ENCODE data around the gene CYP2F1.
"Not testable (repeated sequence)": the region's sequence is repeated elsewhere in the genome, so short reads cannot be mapped to it uniquely, and the experiment has no call there.

The CYP2F1 gene

DNA sequence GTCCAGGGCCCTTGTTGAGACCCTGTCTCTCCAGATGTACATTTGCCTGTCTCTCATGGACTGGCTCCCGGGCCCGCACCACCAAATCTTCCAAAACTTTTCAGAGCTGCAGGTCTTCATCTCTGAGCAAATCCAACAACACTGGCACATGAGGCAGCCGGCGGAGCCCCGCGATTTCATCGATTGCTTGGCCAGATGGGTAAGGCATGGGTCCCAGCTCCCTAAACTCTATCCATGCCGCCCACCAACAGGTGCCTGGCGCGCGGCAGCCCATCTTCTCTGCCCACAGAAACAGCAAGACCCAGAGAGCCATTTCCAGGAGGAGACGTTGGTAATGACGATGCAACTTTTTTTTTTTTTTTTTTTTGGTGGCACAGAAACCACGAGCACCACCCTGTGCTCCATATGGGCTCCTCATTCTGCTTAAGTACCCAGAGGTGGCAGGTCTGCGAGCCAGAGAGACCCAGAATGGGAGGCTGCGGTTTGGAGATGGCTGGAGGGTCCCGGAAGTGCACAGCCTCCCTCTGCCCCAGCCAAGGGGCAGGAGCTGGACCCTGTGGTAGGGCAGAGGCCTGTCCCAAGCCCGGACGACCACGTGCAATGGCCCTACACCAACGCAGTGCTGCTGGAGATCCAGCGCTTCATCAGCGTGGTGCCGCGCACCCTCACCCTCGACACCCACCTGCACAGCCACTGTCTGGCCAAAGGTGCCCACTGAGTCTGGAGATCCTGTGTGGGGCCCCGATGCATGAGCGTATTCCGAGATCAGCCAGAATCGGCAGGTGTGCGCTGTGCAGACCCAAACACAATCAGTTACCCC is 22.6 kb downstream of the CYP2F1 start:
- no peak for DNase-seq (ENCODE audit: insufficient read length, low spot score)
- FAIRE-seq: no peak
- TF ChIP-seq POLR2A (IDR thresholded peaks at IDR 0.05; ENCODE audit: low read depth, low read length): no peak

DNA sequence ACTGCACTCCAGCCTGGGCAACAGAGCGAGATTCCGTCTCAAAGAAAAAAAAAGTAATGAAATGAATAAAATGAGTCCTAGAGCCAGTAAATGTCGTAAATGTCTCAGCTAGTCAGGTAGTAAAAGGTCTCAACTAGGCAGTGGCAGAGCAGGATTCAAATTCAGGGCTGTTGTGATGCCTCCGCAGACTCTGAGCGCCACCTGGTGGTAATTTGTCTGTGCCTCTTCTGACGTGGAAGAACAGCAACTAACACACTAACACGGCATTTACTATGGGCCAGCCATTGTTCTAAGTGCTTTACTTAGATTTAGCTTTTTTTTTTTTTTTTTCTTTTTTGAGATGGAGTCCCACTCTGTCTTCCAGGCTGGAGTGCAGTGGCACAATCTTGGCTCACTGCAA is 30.2 kb downstream of the CYP2F1 start:
- no peak for TF ChIP-seq POLR2A (IDR thresholded peaks at IDR 0.05; ENCODE audit: low read depth, low read length)
- peak; percentile 55 for FAIRE-seq
- peak; percentile 52 for DNase-seq (ENCODE audit: insufficient read length, low spot score)

DNA sequence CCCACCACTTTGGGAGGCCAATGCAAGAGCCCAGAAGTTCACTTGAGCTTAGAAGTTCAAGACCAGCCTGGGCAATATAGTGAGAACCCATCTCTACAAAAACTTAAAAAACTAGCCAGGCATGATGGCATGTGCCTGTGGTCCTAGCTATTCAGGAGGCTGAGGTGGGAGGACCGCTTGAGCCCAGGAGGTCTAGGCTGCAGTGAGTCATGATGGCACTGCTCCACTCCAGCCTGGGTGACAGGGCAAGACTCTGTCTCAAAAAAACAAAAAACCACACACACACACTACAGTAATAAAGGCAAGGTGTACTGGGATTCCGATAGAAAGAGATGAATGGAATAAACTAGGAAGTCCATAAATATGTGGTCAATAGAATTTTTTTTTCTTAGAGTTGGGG is 35.6 kb downstream of the CYP2F1 start:
- DNase-seq (ENCODE audit: insufficient read length, low spot score): no peak
- no peak for FAIRE-seq
- TF ChIP-seq POLR2A (IDR thresholded peaks at IDR 0.05; ENCODE audit: low read depth, low read length): no peak

DNA sequence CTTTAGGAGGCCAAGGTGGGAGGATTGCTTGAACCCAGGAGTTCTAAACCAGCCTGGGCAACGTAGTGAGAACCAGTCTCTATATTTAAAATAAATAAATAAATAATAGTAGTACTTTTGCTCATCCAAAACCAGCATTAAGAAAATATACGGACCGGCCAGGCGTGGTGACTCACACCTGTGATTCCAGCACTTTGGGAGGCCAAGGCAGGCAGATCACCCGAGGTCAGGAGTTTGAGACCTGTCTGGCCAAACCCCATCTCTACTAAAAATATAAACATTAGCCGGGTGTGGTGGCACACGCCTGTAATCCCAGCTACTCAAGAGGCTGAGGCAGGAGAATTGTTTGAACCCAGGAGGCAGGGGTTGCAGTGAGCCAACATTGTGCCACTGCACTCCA is 36.8 kb downstream of the CYP2F1 start:
- not testable (repeated sequence) for FAIRE-seq; DNase-seq (ENCODE audit: insufficient read length, low spot score)

DNA sequence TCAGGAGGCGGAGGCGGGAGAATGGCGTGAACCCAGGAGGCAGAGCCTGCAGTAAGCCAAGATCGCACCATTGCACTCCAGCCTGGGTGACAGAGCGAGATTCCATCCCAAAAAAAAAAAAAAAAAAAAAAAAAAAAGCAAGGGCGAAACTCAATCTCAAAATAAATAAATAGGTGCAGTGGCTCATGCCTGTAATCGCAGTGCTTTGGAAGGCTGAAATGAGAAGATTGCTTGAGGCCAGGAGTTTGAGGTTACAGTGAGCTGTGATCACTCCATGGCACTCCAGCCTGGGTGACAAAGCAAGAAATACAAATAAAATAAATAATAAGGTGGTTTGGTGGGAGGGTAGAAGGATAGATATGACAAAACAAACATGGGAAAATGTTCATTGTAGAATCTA is 39.8 kb downstream of the CYP2F1 start:
- no peak for TF ChIP-seq POLR2A (IDR thresholded peaks at IDR 0.05; ENCODE audit: low read depth, low read length)
- no peak for DNase-seq (ENCODE audit: insufficient read length, low spot score)
- FAIRE-seq: no peak

DNA sequence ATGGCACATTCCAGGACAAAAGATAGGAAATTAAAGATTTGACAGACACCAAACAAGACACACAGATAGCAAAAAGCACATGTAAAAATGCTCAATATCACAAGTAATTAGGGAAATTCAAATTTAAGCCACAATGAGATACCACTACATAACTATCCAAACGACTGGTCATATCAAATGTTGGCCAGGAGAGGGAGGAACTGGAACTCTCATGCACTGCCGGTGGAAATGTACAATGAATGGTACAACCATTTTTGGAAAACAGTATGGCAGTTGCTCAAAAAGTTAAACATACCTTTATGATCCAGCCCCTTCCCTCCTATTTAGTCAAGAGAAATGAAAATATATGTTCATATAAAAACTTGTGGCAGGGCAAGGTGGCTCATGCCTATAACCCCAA is 42.0 kb downstream of the CYP2F1 start:
- no peak for TF ChIP-seq POLR2A (IDR thresholded peaks at IDR 0.05; ENCODE audit: low read depth, low read length)
- FAIRE-seq: no peak
- no peak for DNase-seq (ENCODE audit: insufficient read length, low spot score)

DNA sequence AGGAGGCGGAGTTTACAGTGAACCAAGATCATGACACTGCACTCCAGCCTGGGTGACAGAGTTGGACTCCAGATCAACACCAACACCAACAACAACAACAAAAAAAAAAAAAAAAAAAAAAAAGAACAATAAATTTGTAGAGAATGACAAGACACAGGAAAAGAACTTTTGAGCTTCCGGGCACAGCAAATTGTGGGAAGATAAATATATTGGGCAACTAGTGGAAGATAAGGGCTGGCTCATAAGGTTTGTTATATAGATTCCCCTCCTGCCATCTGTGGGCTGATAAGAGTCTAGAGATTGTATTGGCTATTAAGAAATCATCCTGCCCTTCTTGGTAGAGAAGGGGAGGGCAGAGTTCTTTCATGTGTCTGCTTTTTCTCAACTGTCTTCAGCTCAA is 45.6 kb downstream of the CYP2F1 start:
- DNase-seq (ENCODE audit: insufficient read length, low spot score) (no peak), FAIRE-seq (no peak)
- no peak for TF ChIP-seq POLR2A (IDR thresholded peaks at IDR 0.05; ENCODE audit: low read depth, low read length)

DNA sequence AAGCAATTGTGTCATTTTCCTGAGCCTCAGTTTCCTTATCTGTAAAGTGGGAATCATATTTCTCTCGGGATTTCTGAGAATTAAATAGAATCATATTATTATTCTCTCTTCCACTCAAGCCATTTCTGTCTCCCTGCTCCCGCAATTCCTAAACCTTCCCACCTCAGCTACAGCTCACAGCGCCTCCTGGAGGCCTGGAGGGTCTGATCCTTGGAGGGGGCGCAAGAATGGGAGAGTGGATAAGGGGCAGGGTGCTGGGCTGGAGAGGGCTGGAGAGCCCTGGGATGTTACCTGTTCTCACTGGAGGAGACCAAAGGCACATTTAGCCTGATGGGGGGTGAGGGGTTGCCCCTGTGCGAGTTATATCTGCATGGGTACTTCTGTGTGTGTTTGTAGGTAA is 47.7 kb downstream of the CYP2F1 start:
- FAIRE-seq (no peak), DNase-seq (ENCODE audit: insufficient read length, low spot score) (no peak)
- TF ChIP-seq POLR2A (IDR thresholded peaks at IDR 0.05; ENCODE audit: low read depth, low read length): no peak

DNA sequence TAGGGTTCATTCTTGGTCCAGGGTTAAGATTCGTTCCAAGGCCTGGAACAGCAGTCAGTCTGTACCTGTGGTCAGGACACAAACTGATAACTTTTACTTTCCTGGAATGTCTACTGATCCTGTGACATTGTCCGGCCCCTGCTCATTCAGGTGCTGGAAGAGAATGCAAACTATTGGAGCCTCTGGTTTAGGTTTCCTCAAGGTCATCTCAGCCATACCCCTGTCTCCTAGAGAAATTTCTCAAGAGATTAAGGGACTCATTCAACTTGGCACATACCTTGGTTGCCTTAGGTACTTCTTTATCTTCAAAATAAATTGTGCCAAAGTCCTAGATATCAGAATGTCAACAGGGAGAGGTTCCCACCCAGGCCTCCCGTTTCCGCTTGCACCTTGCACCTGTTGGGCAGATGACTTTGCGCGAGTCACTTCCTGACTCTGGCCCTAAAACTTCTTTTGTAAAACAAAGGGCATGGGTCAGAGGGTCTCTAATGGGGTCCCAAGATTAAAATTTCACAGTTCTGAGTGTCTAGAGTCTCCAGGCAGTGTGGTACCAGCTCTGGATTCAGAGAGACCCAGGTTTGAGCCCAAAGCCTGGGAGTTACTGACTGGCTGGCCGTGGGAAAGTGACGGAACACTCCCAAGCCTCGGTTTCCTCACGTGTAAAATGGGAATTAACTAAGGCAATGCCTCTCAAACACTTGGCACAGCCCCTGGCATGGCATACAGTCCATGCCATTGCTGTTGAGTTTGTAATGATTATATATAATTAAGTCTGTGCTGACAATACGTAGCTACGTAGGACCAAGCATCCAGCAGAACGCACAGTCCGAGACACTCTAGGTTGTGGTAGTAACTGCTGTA is 52.9 kb downstream of the CYP2F1 start:
- no peak for TF ChIP-seq POLR2A (IDR thresholded peaks at IDR 0.05; ENCODE audit: low read depth, low read length)
- FAIRE-seq (no peak), DNase-seq (ENCODE audit: insufficient read length, low spot score) (no peak)

DNA sequence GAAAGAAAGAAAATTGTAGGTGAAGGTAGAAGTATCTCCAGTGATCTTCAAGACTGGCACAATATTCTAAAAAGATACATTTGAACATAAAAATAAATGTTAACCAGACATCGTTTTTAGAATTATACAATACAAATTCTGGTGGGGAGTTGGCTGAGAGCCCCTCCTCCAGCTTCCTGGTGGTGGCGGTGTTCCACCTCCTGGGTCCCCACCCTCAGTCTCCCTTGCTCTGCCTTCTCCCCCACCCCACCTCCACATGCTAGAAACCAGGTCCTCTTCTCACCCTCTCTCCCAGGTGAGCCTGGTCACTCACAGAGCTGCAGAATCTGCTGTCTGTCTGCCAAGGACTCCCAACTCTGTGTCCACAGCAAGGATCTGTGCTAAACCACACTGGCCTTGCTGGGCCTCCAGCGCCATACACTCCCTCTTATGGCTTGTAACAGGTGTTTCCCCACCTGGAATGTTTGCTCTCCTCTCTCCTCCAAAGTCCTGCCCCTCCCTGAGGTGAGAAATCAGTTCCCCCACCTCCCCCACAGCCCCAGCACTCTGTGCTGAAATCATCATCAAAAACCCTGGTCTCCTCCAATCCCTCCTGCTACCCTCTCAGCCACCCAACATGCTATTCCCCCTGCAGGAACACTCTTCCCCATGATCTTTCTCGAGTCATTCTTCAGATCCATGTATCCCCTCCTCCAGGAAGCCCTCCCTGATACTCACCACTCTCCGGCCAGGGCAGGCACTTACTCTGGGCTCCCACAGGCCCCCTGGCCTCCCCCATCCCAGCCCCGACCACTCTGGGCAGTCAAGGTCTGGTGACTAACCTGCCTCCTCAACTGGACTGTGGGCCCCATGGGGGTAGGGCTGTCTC is 58.3 kb downstream of the CYP2F1 start:
- DNase-seq (ENCODE audit: insufficient read length, low spot score): no peak
- FAIRE-seq: no peak
- TF ChIP-seq POLR2A (IDR thresholded peaks at IDR 0.05; ENCODE audit: low read depth, low read length): no peak

DNA sequence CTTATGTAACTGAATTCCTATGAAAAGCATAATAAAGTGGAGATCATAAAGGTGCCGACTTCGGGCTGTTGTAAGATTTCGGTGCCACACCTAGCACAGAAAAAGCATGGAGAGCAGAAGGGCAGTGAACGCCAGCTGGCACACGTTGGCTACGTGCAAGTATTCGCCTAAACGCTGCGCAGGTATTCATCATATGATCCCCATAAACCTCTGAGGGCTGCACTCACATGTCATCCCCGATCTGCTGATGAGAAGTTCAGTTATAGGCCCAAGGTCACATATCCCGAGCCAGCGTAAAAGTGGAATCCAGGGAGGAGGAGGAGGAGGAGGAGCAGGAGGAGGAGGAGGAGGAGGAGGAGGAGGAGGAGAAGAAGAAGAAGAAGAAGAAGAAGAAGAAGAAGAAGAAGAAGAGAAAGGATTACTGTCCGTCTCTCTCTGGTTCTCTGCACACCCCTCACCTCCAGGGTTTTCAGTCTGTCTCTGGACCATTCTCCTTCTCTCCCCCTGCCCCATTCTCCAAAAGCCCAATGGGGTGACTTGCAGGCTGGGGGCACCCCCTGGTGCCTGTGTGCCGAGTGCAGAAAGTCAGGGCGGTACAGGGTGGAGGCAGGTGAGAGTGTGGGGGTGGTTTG is 60.2 kb downstream of the CYP2F1 start:
- DNase-seq (ENCODE audit: insufficient read length, low spot score): no peak
- no peak for FAIRE-seq
- TF ChIP-seq POLR2A (IDR thresholded peaks at IDR 0.05; ENCODE audit: low read depth, low read length): no peak

DNA sequence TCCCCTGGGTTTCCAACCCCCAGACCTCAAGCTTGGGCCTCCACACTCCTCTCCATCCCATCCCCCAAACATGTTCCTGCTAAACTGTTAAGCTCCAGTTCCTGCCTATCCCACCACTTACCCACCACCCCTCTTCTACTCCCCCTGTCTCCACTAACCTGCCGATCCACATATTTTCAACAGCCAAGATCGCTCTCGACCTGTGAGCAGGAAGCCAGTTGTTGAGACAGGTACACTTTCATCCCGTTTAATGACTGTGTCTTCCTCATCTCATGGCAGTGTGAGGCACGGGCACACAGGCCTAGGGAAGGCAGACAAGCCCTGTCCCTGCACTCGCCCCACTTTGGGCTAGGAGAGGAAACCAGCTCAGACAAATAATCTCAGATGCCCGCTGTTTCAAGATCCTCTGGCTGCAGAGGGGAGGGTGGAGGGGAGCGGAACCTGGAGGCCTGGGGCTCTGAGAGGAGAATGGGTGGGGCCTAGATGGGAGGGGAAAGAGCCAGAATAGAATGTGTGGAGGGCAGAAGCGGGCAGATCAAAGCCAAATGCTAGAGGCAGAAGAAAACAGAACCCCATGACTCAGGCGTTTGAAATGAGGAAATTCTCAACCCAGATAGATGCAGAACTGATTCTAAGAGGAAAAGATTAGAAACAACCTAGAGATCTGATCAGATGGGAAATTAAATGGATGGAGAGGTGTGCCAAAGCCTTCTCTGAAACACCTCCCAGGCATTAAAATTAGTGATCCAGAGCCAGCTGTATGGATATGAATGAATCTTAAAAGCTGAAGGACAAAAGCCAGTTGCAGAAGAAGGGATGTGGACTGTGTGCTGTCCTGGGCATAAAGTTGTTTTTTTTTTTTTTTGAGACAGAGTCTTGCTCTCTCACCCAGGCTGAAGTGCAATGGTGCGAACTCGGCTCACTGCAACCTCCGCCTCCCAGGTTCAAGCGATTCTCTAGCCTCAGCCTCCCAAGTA is 61.9 kb downstream of the CYP2F1 start:
- peak; percentile 93 for DNase-seq (ENCODE audit: insufficient read length, low spot score)
- no peak for FAIRE-seq
- no peak for TF ChIP-seq POLR2A (IDR thresholded peaks at IDR 0.05; ENCODE audit: low read depth, low read length)
